HepG2 (cell line): Measurements from ENCODE around the gene ZBTB18. TPM values are rescaled to one million over a fixed set of nuclear protein-coding genes. Genes with fewer than 3 reads are reported as not detected.

Experiments used
- ATAC-seq: fragments of 200-7000 bp; cut with Tn5 transposase; 3 replicates; pipeline ENCODE4 v1.9.1; 2020; ENCODE audit warnings: mild to moderate bottlenecking, moderate library complexity
- BruUV-seq: library from RNA; stranded (reverse); fragments of 400-500 nt; replicated peaks from 2 replicates; lab custom pipeline; 2021; lab: Mats Ljungman, UMichigan
- CTCF ChIA-PET: fragments of 300-600 bp; formaldehyde crosslinking; extraction: SDS; loops from one replicate; lab custom pipeline; 2021; ENCODE audit warnings: low total read pairs, inconsistent platforms, low intra/inter-chr PET ratio; lab: Yijun Ruan, JAX
- POLR2A ChIA-PET: fragments of 350-600 bp; sonication (Branson Sonifier 250); formaldehyde crosslinking; loops from one replicate; lab custom pipeline; 2020; ENCODE audit warnings: antibody characterized with exemption, inconsistent platforms; lab: Yijun Ruan, JAX
- DNase-seq: peaks from one replicate; pipeline ENCODE4 v3.0.0-alpha.2; 2015; ENCODE audit warnings: low spot score
- FAIRE-seq: peaks from 3 replicates; lab custom pipeline; 2011; peaks lifted over from hg19 to GRCh38; lab: Jason Lieb, UNC
- H2AFZ ChIP-seq: one replicate; pipeline ENCODE4 v1.6.1; 2011; ENCODE audit warnings: low read length, inconsistent platforms
- H3K27ac ChIP-seq: fragments of 300-600 bp; 3 replicates; pipeline ENCODE4 v1.8.0; 2011; ENCODE audit warnings: mixed run types, mild to moderate bottlenecking, mixed read lengths, low read length, inconsistent platforms; ENCODE audit not compliant: insufficient read depth; ENCODE audit errors: extremely low read length
- H3K27me3 ChIP-seq, 2 experiments: fragments of 200-600 bp in 1 of 2; 2 replicates in 1 of 2; 3 replicates in 1 of 2; pipeline versions ENCODE4 v1.6.0 to v1.8.0; 2011; ENCODE audit warnings: low read length in 2 of 2, mild to moderate bottlenecking in 2 of 2, moderate library complexity in 2 of 2, inconsistent platforms in 1 of 2; ENCODE audit not compliant: insufficient read depth in 2 of 2, control insufficient read depth in 1 of 2
- H3K36me3 ChIP-seq, 2 experiments: fragments of 200-600 bp in 1 of 2; replicated peaks in 1 of 2; 2 replicates in 1 of 2; 3 replicates in 1 of 2; pipeline versions ENCODE4 v1.5.1 to v1.8.0; 2011; ENCODE audit warnings: low read length in 2 of 2, inconsistent platforms in 1 of 2; ENCODE audit not compliant: insufficient read depth in 2 of 2, control insufficient read depth in 1 of 2
- H3K4me1 ChIP-seq: 2 replicates; pipeline ENCODE4 v1.5.1; 2012; ENCODE audit warnings: low read length, inconsistent platforms; ENCODE audit not compliant: insufficient read depth
- H3K4me2 ChIP-seq: 2 replicates; pipeline ENCODE4 v1.6.0; 2011; ENCODE audit warnings: low read depth, low read length, inconsistent platforms
- H3K4me3 ChIP-seq, 3 experiments: fragments of 200-600 bp in 1 of 3; sonication (generic), shearing (Covaris generic) in 1 of 3; replicated peaks in 1 of 3; 2 replicates each; pipeline ENCODE4 v1.5.1; 2011 to 2016; ENCODE audit warnings: low read length in 3 of 3, inconsistent platforms in 2 of 3, low read depth in 2 of 3, mild to moderate bottlenecking in 2 of 3, control low read depth in 1 of 3, mixed read lengths in 1 of 3; ENCODE audit not compliant: insufficient read depth in 1 of 3
- H3K79me2 ChIP-seq: one replicate; pipeline ENCODE4 v1.6.1; 2011; ENCODE audit warnings: low read length, inconsistent platforms; ENCODE audit not compliant: insufficient read depth
- H3K9ac ChIP-seq: 2 replicates; pipeline ENCODE4 v1.6.0; 2011; ENCODE audit warnings: mild to moderate bottlenecking, low read depth, low read length, inconsistent platforms; ENCODE audit not compliant: insufficient read depth
- H3K9me3 ChIP-seq: 2 replicates; pipeline ENCODE4 v1.5.1; 2012; ENCODE audit warnings: mild to moderate bottlenecking, low read length
- H4K20me1 ChIP-seq: 2 replicates; pipeline ENCODE4 v1.6.0; 2011; ENCODE audit warnings: inconsistent platforms, mild to moderate bottlenecking, low read length, moderate library complexity; ENCODE audit not compliant: insufficient read depth
- ARID3A ChIP-seq: IDR thresholded peaks from 2 replicates; pipeline ENCODE4 v1.6.1; 2012; ENCODE audit warnings: low read depth, low read length, improper control_type of control experiment
- DR1 ChIP-seq: sonication (generic); formaldehyde crosslinking; IDR thresholded peaks from 2 replicates; pipeline ENCODE4 v1.8.0; 2021; ENCODE audit warnings: mild to moderate bottlenecking, missing genetic modification reagents, inconsistent platforms
- GTF3A ChIP-seq: sonication (generic); formaldehyde crosslinking; conservative IDR thresholded peaks from 2 replicates; pipeline ENCODE4 v1.4.0; 2020; ENCODE audit warnings: mild to moderate bottlenecking, missing genetic modification reagents
- HOXA7 ChIP-seq: sonication (generic); formaldehyde crosslinking; IDR thresholded peaks from 2 replicates; pipeline ENCODE4 v1.8.1; 2022; ENCODE audit warnings: mild to moderate bottlenecking, missing genetic modification reagents, moderate library complexity
- MED13 ChIP-seq: sonication (generic); formaldehyde crosslinking; IDR thresholded peaks from 2 replicates; pipeline ENCODE4 v1.5.0; 2020; ENCODE audit warnings: missing genetic modification reagents
- MTERF4 ChIP-seq: sonication (generic); formaldehyde crosslinking; IDR thresholded peaks from 2 replicates; pipeline ENCODE4 v1.8.0; 2023; ENCODE audit warnings: mild to moderate bottlenecking, missing genetic modification reagents
- RNF2 ChIP-seq: fragments of 450-650 bp; conservative IDR thresholded peaks from 2 replicates; pipeline ENCODE4 v1.6.1; 2016; ENCODE audit warnings: low read depth
- SETDB1 ChIP-seq: sonication (generic); formaldehyde crosslinking; IDR thresholded peaks from 2 replicates; pipeline ENCODE4 v1.5.1; 2020; ENCODE audit warnings: missing genetic modification reagents, mild to moderate bottlenecking, borderline replicate concordance
- ZFP36 ChIP-seq: fragments of 150-350 bp; IDR thresholded peaks from 2 replicates; pipeline ENCODE4 v1.6.1; 2018; ENCODE audit warnings: borderline replicate concordance, low read length, low read depth; ENCODE audit not compliant: partially characterized antibody
- ZNF451 ChIP-seq: sonication (generic); formaldehyde crosslinking; IDR thresholded peaks from 2 replicates; pipeline ENCODE4 v1.5.0; 2020; ENCODE audit warnings: mild to moderate bottlenecking, missing genetic modification reagents
- ZNF614 ChIP-seq: IDR thresholded peaks from 2 replicates; pipeline ENCODE4 v1.6.1; 2018; ENCODE audit warnings: missing biosample characterization, missing genetic modification reagents, inconsistent platforms, borderline replicate concordance
- ZSCAN29 ChIP-seq: sonication (generic); formaldehyde crosslinking; conservative IDR thresholded peaks from 2 replicates; pipeline ENCODE4 v1.4.0; 2020; ENCODE audit warnings: mild to moderate bottlenecking, missing genetic modification reagents
- ZSCAN31 ChIP-seq: sonication (generic); formaldehyde crosslinking; IDR thresholded peaks from 2 replicates; pipeline ENCODE4 v1.5.0; 2020; ENCODE audit warnings: low read depth, mild to moderate bottlenecking, missing genetic modification reagents
- WGBS: methylation state at CpG from one replicate; pipeline ENCODE4 v1.1.6; 2017; ENCODE audit warnings: low lambda C conversion rate; 5-methylcytosine and 5-hydroxymethylcytosine counted together
- in situ Hi-C: cut with HindIII; loops from 2 replicates; pipeline ENCODE4 v1.10.0; 2017; ENCODE audit warnings: low pct_unique_long_range_greater_than_20kb; ENCODE audit not compliant: extremely low pct_ligation_motif_present
- intact Hi-C: fragments of 100-400 bp; cut with micrococcal nuclease; formaldehyde crosslinking; loops from one replicate; pipeline ENCODE4 v1.10.0; 2022; ENCODE audit not compliant: unreplicated experiment
- polyA plus RNA-seq, 8 experiments: library from polyadenylated mRNA; depleted of rRNA in 3 of 8; stranded (reverse) in 7 of 8; unstranded in 1 of 8; fragments of >200 nt; fragmentation: Illumina TruSeq in 4 of 8; extraction: Trizol in 4 of 8; gene quantifications; 2 replicates each; pipeline versions ENCODE4 v1.2.1 to v1.2.3, GENCODE V29; 2011 to 2016; ENCODE audit warnings: low read depth in 4 of 8, missing spikeins in 1 of 8, mixed read lengths in 1 of 8; ENCODE audit not compliant: insufficient read depth in 1 of 8
- total RNA-seq, 5 experiments: library from RNA; depleted of rRNA; stranded (reverse); fragments of >200 nt; fragmentation: Illumina TruSeq; extraction: Trizol; gene quantifications; 2 replicates each; pipeline ENCODE4 v1.2.3, GENCODE V29; 2016; ENCODE audit warnings: low read depth in 1 of 5
- TF ChIP-seq, protein P1 (sequence below): sonication (generic); formaldehyde crosslinking; IDR thresholded peaks from 2 replicates; pipeline ENCODE4 v1.9.0; 2021; ENCODE audit warnings: missing genetic modification reagents, borderline replicate concordance
- TF ChIP-seq, protein P2 (sequence below): IDR thresholded peaks from 2 replicates; pipeline ENCODE4 v1.6.1; 2016; ENCODE audit warnings: missing biosample characterization, missing genetic modification reagents, low read depth

The ZBTB18 gene
- total and polyA plus RNA-seq, 2 of the 13 experiments (the other 11 are each of a cell fraction or from before 2014, with no cell fraction given), result 3.1 to 4.3 TPM

GRCh38 chr1:244011271-244011670 is 39.8 kb upstream of the ZBTB18 start (continued):
- TF ChIP-seq, protein P1, sequence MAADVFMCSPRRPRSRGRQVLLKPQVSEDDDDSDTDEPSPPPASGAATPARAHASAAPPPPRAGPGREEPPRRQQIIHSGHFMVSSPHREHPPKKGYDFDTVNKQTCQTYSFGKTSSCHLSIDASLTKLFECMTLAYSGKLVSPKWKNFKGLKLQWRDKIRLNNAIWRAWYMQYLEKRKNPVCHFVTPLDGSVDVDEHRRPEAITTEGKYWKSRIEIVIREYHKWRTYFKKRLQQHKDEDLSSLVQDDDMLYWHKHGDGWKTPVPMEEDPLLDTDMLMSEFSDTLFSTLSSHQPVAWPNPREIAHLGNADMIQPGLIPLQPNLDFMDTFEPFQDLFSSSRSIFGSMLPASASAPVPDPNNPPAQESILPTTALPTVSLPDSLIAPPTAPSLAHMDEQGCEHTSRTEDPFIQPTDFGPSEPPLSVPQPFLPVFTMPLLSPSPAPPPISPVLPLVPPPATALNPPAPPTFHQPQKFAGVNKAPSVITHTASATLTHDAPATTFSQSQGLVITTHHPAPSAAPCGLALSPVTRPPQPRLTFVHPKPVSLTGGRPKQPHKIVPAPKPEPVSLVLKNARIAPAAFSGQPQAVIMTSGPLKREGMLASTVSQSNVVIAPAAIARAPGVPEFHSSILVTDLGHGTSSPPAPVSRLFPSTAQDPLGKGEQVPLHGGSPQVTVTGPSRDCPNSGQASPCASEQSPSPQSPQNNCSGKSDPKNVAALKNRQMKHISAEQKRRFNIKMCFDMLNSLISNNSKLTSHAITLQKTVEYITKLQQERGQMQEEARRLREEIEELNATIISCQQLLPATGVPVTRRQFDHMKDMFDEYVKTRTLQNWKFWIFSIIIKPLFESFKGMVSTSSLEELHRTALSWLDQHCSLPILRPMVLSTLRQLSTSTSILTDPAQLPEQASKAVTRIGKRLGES (CRISPR knock-in tag), result no peak
- TF ChIP-seq ZSCAN31 (CRISPR knock-in tag), result no peak
- TF ChIP-seq ARID3A, result no peak
- no peak for TF ChIP-seq ZFP36
- TF ChIP-seq MED13 (CRISPR knock-in tag), result no peak
- no peak for TF ChIP-seq RNF2
- TF ChIP-seq ZSCAN29, result no peak
- TF ChIP-seq DR1, result no peak
- TF ChIP-seq SETDB1 (CRISPR knock-in tag), result no peak

DNA sequence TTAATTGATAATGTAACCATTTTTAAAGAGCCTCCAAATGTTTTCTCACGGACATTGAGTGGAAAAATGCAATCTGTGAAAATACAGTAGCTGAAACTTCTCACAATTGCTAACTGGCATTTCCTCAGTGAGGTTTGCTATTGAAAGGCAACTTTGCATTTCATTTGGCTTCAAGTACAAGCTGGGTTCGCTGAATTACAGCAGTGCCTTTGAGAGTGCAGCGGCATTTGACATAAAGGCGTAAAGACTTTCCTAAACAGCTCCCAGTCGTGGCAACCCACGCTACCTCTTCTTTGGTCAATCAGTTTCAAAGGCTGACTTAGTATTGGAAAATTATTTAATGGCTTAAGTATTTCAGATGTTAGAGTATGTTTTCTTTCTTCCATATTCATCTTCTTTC is 39.3 kb upstream of the ZBTB18 start:
- in situ Hi-C loops (no loop called here), intact Hi-C loops (no loop called here)
- no peak for ATAC-seq

More for the DNA sequence above, 39.3 kb upstream of the ZBTB18 start:
- no peak overlapping the region for H3K27ac ChIP-seq
- no peaks in the 10 kb centered on the region for H3K9me3 ChIP-seq
- H3K36me3 ChIP-seq, result no peaks in the 10 kb centered on the region
- H3K4me1 ChIP-seq, result no peaks in the 10 kb centered on the region
- BruUV-seq, result no TSS peak
- 52% methylated on average over 4 of the region's 6 CpGs for WGBS
- TF ChIP-seq MED13 (CRISPR knock-in tag), result no peak
- TF ChIP-seq ZNF614 (CRISPR knock-in tag), result no peak
- TF ChIP-seq, protein P2, sequence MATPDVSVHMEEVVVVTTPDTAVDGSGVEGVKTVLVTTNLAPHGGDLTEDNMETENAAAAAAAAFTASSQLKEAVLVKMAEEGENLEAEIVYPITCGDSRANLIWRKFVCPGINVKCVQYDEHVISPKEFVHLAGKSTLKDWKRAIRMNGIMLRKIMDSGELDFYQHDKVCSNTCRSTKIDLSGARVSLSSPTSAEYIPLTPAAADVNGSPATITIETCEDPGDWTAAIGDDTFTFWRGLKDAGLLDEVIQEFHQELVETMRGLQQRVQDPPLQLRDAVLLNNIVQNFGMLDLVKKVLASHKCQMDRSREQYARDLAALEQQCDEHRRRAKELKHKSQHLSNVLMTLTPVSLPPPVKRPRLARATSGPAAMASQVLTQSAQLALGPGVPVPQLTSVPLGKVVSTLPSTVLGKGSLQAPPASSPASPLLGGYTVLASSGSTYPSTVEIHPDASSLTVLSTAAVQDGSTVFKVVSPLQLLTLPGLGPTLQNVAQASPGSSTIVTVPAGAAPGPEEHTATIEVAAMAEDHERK (CRISPR knock-in tag), result no peak
- no peak for TF ChIP-seq MTERF4 (CRISPR knock-in tag)
- TF ChIP-seq GTF3A (CRISPR knock-in tag), result no peak
- TF ChIP-seq HOXA7 (CRISPR knock-in tag), result no peak
- no peak for TF ChIP-seq ZNF451 (CRISPR knock-in tag)
- no peaks in the 10 kb centered on the region for H3K79me2 ChIP-seq
- H3K4me3 ChIP-seq, result no peak overlapping the region
- POLR2A ChIA-PET, result no interaction called here
- no peak for DNase-seq
- H3K9ac ChIP-seq, result no peak overlapping the region
- CTCF ChIA-PET, result no interaction called here
- H3K27me3 ChIP-seq, result peaks cover 0 to 21% of the 10 kb centered on the region in 2 experiments; a peak in 3 of 5 replicates
- H3K4me2 ChIP-seq, result no peak overlapping the region
- no peak for FAIRE-seq
- H4K20me1 ChIP-seq, result no peaks in the 10 kb centered on the region
- H2AFZ ChIP-seq, result no peak overlapping the region
